ENCODE data around the gene MTMR12.

The MTMR12 gene

DNA sequence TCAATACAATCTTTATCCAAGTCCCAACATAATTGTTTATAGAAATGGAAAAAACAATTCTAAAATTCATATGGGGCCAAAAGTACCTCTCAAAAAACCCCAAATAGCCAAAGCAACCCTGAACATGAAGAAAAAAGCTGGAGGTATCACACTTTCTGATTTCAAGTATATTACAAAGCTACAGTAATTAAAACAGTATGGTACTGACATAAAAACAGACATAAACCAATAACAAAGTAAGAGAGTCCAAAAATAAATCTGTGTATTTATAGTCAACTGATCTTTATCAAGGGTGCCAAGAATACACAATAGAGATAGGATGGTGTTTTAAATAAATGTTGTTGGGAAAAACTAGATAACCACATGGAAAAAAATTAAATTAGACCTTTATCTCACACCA, 125.1 kb downstream of the MTMR12 start:
- no peak for DNase-seq (ENCODE audit: low read depth in 2 of 2)
- TF ChIP-seq, protein P1, sequence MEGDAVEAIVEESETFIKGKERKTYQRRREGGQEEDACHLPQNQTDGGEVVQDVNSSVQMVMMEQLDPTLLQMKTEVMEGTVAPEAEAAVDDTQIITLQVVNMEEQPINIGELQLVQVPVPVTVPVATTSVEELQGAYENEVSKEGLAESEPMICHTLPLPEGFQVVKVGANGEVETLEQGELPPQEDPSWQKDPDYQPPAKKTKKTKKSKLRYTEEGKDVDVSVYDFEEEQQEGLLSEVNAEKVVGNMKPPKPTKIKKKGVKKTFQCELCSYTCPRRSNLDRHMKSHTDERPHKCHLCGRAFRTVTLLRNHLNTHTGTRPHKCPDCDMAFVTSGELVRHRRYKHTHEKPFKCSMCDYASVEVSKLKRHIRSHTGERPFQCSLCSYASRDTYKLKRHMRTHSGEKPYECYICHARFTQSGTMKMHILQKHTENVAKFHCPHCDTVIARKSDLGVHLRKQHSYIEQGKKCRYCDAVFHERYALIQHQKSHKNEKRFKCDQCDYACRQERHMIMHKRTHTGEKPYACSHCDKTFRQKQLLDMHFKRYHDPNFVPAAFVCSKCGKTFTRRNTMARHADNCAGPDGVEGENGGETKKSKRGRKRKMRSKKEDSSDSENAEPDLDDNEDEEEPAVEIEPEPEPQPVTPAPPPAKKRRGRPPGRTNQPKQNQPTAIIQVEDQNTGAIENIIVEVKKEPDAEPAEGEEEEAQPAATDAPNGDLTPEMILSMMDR (IDR thresholded peaks at IDR 0.05; ENCODE audit: low read depth, low read length), result no peak
- H3K4me3 ChIP-seq (replicated peaks in 1 of 2; ENCODE audit: low read depth in 2 of 2, low read length in 2 of 2), result no peak overlapping the region

DNA sequence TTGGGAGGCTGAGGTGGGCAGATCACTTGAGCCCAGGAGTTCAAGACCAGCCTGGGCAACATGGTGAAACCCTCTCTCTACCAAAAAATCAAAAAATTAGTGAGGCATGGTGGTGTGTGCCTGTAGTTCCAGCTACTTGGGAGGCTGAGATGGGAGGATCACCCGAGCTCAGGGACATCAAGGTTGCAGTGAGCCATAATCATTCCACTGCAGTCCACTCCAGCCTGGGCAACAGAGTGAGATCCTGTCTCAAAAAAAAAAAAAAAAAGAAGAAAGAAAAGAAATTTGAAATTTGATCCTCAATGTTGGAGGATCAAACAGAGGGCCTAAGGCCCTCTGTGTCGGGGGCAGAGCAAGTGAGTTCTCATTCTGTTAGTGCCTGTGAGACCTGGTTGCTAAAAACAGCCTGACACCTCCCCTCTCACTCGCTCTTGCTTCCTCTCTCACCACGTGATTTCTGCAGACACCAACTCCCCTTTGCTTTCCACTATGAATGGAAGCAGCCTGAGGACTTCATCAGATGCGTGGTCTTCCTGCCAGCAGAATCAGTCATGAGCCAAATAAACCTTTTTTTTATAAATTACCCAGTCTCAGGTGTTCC, 130.2 kb downstream of the MTMR12 start:
- TF ChIP-seq, protein P1 (IDR thresholded peaks at IDR 0.05; ENCODE audit: low read depth, low read length), result no peak

More for the DNA sequence above, 130.2 kb downstream of the MTMR12 start:
- H3K4me3 ChIP-seq (replicated peaks in 1 of 2; ENCODE audit: low read depth in 2 of 2, low read length in 2 of 2), result no peak overlapping the region
- no peak for DNase-seq (ENCODE audit: low read depth in 2 of 2)

Data from cardiac fibroblast (primary cell).